NCI-H187 (cell line): ENCODE results near the gene THBS1.

Experiments used
- DNase-seq, 2 experiments: peaks; one replicate each; lab custom pipeline; 2025; lab: John Stamatoyannopoulos, UW

THBS1 gene

DNA sequence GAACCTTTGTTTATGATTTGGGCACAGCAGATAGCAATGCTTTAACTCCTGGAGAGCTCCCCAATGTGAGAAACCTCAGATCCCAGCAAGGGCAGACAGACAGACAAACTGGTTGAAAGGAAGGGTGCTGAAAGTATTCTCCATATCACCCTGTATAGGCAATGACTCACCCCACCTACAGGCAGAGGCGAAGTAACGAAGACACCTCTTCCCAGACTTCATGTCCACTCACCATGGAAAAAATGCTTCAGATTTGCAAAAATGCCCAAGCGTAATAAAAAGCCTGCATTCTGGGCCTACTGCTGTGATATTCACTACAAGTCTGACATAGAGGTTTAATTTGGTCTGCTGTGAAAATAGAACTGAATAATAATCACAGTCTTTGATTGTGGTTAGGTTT is 50.5 kb downstream of the THBS1 start:
- DNase-seq = no peak

DNA sequence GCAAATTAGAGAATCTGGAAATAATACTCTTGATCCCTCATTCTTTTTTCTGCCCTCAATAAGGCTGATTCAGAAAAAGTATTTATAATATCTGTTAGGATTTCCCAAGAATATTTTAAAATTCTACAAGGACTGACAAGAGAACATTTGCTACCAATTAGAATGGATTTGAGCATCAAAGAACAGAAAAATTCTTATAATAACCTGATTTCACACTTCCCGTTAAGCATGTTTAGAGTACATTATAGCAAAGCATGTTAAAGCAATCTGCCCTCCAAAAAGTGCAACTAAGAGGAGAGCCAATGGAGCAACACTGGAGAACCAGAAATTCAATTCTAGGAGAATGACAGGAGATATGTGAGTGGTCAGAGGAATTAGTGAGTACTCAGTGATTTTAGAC is 57.2 kb downstream of the THBS1 start:
- DNase-seq = no peak

DNA sequence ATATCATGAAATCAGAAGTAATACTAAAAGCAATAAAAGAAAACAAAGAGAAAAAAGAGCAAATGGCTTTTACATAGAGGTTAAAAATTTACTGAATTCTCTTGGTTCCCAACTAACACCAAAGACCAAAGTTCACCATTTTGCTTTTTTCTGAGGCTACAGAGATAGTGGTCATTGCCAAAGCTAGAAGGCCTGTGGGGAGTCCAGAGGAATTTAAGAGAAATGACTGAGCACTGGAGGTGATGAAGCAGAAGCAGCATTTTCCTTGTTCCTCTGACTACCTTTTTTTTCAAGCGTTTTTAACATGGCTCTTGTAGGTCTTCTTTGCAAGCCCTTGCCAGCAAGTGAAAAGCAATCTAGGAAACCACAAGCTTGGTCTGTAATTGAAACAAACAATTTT is 58.2 kb downstream of the THBS1 start:
- DNase-seq = no peak

DNA sequence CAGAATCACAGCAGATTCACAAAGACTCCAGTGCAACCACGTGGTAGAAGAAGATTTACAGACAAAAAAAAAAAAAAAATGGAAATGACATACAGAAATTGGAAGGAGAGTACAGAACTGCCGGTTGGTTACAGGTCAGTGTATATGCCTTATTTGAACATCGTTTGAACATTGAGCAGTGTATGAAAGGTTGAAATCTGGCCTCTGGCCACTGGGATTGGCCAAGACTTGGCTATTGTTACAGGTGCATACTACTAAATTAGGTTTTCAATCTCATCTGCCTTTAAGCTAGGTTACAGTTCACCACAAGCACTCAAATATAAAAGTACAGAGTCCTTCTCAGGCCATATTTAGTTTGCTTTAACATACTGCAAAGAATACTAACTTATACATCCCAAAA is 59.8 kb downstream of the THBS1 start:
- no peak for DNase-seq

DNA sequence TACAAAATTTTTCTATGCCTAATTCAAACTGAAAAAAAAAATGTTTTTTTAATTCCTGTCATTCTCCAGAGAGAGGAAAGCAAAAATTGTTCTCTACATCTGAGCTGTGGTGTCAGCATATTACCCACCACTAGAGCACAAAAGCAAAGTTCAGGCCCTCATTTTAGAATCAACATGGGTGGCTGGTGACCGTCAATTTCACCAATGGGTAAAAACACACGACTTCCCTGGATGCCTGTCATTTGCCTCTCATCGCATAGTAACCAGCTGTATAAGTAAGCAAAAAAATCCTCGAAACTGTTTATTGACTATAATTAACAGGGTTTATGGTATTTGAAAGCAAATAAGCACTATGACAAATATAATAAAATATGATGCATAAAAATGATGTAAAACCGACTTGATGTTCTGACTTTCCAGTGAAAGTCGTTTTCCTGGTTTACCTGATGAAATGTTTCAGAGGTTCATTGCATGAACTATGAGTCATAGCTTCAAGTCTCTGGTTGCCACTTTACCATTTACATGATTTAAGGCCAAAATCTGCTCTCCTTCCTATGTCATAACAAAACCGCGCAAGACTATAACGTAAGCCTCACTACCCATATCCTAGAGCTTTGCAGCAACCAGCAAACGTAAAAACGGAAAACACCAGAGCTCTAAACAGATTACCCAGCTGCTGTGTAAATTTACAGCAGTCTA is 60.5 kb downstream of the THBS1 start:
- DNase-seq = no peak

DNA sequence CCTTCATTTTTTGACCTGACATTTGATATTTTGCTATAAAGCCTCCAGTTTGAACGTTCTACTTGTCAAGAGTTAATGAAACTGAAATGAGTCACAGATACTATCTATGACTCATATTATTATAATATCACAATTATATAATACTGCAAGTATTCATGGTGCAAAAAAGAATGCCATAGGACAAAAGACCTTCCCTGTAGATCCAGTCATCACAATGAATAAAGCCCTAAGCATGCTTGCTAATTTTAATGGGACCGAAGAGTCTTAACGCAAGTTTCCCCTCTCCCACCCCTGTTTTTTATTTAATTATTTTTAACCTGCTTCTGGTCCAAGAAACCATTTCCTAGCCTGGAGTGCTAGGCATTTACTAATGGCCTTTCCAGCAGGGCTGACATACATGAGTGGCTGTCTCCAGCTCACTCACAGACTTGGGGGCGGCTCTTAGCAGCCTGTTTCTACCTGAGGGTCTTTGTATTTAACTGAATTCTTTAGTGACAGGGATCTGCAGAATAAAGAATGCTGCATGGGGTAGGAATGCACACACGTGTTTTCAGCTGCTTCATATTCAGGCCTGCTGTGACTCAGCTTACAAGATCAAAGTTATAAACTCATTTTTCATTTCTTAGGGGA is 61.2 kb downstream of the THBS1 start:
- no peak for DNase-seq

DNA sequence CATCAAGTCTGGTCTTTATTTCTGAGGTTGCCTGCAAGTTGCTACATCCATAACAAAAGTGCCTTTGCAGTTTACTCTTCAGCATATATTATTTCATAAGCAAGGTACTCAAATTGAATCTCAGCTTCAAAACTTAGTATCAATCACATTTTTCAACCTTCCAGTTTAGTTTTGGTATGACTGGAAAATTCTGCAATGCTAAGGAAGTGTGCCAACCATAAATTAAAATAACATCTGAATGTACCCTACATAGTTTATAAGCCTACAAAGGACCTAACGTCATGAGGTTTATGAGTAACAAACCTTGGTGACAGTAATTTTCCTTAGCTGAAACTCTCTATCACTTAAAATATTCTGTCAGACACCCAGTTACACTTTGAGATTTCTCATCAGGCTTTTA is 62.8 kb downstream of the THBS1 start:
- DNase-seq = no peak

DNA sequence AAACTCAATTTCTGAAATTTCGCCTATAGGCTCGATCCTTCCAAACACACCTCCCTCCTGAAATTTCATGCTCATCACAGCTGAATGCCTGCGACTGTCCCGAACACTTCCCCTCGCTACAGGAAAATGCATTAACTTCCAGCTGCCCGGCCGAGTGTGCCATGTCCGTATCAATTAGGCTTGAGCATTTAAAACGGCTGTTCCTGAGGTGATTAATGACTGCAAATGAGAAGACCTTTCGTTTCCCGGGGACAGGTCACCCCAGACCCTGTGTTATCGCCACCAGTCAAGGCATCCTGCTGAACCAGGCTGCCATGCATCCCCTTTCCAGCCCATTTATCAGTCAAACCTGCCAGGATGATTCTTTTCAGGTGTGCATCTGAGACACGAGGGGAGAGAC is 63.3 kb downstream of the THBS1 start:
- DNase-seq = no peak

DNA sequence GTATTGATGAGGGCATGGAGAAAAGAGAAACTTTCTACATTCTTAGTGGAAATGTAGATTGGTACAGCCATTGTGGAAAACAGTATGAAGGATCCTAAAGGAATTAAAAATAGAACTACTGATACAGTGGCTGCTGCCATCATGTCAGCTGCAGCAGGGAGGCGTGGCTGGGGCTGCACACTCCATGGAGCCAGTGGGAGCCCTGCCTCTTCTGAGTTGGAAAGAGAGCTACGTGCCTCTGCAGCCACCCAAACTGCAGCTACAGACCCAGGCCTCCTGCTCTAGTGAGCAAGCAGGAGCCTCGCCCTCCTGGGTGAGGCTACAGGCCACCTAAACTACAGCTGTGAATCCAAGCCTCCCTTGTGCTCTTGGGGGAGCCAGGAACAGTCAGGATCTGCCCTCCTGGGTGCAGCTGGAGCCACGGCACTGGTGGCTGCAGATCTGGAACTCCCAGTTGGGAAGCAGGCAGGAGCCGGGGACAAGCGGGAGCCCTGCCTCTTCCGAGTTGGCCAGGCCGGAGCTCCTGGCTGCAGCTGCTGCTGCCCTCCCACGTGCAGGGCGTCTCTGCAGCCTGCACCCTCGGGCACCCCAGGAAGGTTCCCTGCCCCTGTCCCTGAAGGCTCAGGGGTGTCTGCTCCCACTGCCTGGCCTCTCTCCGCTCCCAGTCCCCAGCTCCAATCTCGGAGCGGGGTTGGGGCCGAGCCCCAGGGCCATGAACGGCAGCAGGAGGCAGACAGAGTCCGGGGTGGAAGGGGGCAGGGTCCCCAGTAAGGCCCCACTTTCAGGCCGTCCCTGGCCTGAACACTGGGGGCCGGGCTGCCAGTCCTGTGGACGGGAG is 64.5 kb downstream of the THBS1 start:
- DNase-seq = no peak

DNA sequence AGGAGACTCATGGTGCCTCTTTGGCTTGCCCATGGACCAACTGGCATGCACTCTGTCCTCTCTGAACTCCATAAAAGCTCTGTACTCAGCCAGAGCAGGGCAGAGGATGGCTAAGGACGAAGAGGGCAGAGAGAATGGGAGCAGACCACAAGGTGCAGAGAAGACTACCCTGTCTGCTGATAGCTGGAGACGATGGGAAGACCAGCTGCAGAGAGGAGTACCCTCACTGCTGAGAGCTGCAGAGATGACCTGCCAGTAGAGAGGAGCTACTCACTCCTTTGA is 65.0 kb downstream of the THBS1 start:
- no peak for DNase-seq

DNA sequence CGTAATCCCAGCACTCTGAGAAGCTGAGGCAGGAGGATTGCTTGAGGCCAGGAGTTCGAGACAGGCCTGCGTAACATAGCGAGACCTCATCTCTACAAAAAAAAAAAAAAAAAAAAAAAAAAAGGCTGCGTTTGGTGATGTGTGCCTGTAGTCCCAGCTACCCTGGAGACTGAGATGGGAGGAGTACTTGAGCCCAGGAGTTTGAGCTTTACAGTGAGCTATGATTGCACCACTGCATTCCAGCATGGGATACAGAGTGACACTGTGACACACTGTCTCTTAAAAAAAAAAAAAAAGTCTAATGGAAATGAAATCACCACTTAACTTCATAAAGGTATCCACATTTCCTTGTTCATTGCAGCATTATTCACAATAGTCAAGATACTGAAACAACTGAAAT is 65.5 kb downstream of the THBS1 start:
- DNase-seq = no peak
